ENCODE data around the gene PCDHGA3. TPM values are rescaled to one million over a fixed set of nuclear protein-coding genes. Genes with fewer than 3 reads are reported as not detected.

Gene PCDHGA3
- total and polyA plus RNA-seq, 9 of the 15 experiments (the other 6 are each of a cell fraction or from before 2014, with no cell fraction given), result 0.13 to 0.28 (median 0.18) TPM; not detected in 2

DNA sequence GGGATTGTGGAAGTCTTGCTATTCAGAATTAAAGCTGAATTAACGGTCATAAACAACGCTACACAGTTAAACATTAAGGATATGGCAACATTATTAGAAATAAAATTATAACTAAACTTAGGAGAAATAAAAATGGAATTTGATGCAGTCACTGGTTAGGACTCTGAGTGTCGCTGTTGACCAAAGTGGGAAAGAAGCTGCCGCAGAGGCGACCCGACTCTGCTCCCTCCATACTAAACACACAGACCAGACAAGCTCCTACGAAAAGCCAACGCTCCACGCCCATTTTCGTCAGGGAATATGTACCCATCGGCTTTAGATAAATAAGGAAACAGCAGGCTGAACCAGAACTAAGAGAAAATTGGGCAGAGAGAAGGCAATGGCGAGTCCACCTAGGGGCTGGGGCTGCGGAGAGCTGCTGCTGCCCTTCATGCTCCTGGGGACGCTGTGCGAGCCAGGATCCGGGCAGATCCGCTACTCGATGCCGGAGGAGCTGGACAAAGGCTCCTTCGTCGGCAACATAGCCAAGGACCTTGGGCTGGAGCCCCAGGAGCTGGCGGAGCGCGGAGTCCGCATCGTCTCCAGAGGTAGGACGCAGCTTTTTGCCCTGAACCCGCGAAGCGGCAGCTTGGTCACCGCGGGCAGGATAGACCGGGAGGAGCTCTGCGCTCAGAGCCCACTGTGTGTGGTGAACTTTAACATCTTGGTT lies 20.5 kb downstream of the PCDHGA3 start, which contains the start of gene PCDHGA5:
TSS of gene PCDHGA5 (plus strand) at position 211 of the 709 bp plus-strand sequence. CDS start at position 380, 169 bp downstream.
- H3K9me3 ChIP-seq (replicated peaks; ENCODE audit: control insufficient read depth, insufficient read depth, low read depth, low read length), result no peaks in the 10 kb centered on the region; the same call in 1 of the 2 replicates
- POLR2A ChIA-PET, result interaction anchor here (0.8 to 1.0 kb wide), 2 partner anchors 9 to 223 kb away, joined by 3 to 4 read pairs; no protein-coding TSS in a partner anchor
- H3K9me1 ChIP-seq (ENCODE audit: control insufficient read depth, insufficient read depth, low read length), result no peaks in the 10 kb centered on the region
- no peak within 1 kb of the TSS for H3K4me2 ChIP-seq (ENCODE audit: insufficient read depth, low read length)
- H4K20me1 ChIP-seq (replicated peaks; ENCODE audit: control insufficient read depth, insufficient read depth, low read length), result no peaks in the 10 kb centered on the region
- no peak for FAIRE-seq
- DNase-seq (ENCODE audit: extremely low read depth in 1 of 4, low spot score in 3 of 4), result no peak
- no TSS peak for BruUV-seq (replicated peaks)
- in situ Hi-C loops (cut with MboI), result no loop called here
- no peaks in the 10 kb centered on the region for H3K79me2 ChIP-seq (ENCODE audit: control insufficient read depth, insufficient read depth, low read length)
- H3K27ac ChIP-seq (ENCODE audit: extremely low read depth, low read depth, low read length), result no peak within 1 kb of the TSS
- ATAC-seq, result peak; percentile 49; the same call in 1 of the 3 replicates
- CTCF ChIA-PET (ENCODE audit: low intra/inter-chr PET ratio), result no interaction called here
- WGBS (ENCODE audit: insufficient coverage, low coverage, missing lambda C conversion rate), result 10% methylated on average over 34 of the region's 34 CpGs
- H3K4me1 ChIP-seq (replicated peaks in 1 of 2; ENCODE audit: control insufficient read depth in 2 of 2, insufficient read depth in 2 of 2, low read length in 2 of 2), result peaks cover 0 to 12% of the 10 kb centered on the region in 2 experiments; a peak in 2 of 5 replicates
- no peaks in the 10 kb centered on the region for H3K36me3 ChIP-seq (ENCODE audit: control insufficient read depth, insufficient read depth, low read length)
- no peak within 1 kb of the TSS for H3K4me3 ChIP-seq
- H3K27me3 ChIP-seq (ENCODE audit: control insufficient read depth in 2 of 2, insufficient read depth in 2 of 2, low read length in 2 of 2), result peaks cover 13 to 36% of the 10 kb centered on the region in 2 experiments
- no peak within 1 kb of the TSS for H2AFZ ChIP-seq (ENCODE audit: low read depth, low read length)
- no peak within 1 kb of the TSS for H3K9ac ChIP-seq (ENCODE audit: insufficient read depth in 1 of 2, low read depth in 2 of 2, low read length in 2 of 2)
- intact Hi-C loops (cut with micrococcal nuclease), result no loop called here
- TF ChIP-seq, protein P1, sequence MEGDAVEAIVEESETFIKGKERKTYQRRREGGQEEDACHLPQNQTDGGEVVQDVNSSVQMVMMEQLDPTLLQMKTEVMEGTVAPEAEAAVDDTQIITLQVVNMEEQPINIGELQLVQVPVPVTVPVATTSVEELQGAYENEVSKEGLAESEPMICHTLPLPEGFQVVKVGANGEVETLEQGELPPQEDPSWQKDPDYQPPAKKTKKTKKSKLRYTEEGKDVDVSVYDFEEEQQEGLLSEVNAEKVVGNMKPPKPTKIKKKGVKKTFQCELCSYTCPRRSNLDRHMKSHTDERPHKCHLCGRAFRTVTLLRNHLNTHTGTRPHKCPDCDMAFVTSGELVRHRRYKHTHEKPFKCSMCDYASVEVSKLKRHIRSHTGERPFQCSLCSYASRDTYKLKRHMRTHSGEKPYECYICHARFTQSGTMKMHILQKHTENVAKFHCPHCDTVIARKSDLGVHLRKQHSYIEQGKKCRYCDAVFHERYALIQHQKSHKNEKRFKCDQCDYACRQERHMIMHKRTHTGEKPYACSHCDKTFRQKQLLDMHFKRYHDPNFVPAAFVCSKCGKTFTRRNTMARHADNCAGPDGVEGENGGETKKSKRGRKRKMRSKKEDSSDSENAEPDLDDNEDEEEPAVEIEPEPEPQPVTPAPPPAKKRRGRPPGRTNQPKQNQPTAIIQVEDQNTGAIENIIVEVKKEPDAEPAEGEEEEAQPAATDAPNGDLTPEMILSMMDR (IDR thresholded peaks at IDR 0.05 in 2 of 3, conservative IDR thresholded peaks at IDR 0.05 in 1 of 3; ENCODE audit: insufficient read depth in 2 of 3, low read depth in 1 of 3, low read length in 3 of 3), result peak in 2 of 3 experiments; percentile 32 to 43; a peak in 3 of 6 replicates
- no peak for TF ChIP-seq SMAD4 (CRISPR knock-in tag; conservative IDR thresholded peaks at IDR 0.05)
